ENCODE data around the gene AQP2.

- TF ChIP-seq CTCF (IDR thresholded peaks at IDR 0.05), result no peak
- TF ChIP-seq ZFX (IDR thresholded peaks at IDR 0.05; ENCODE audit: borderline replicate concordance), result no peak
These were observed 15.3 kb downstream of the AQP2 start for GRCh38 chr12:49965836-49966235.
